Endothelial cell of umbilical vein (primary cell): ENCODE data around the gene ARTN. TPM values are rescaled to one million over a fixed set of nuclear protein-coding genes. Genes with fewer than 3 reads are reported as not detected.

Experiments used
- BruUV-seq: library from RNA; stranded (reverse); fragments of 400-500 nt; replicated peaks from 2 replicates; lab custom pipeline; 2021; lab: Mats Ljungman, UMichigan
- CTCF ChIA-PET: fragments of 300-600, 350-600 bp; sonication (Branson Sonifier 250); formaldehyde crosslinking; loops from one replicate; lab custom pipeline; 2021; ENCODE audit warnings: antibody characterized with exemption, inconsistent platforms; lab: Charles Lee
- POLR2A ChIA-PET: fragments of 300-600, 350-600 bp; sonication (Branson Sonifier 250); formaldehyde crosslinking; loops from one replicate; lab custom pipeline; 2021; ENCODE audit warnings: antibody characterized with exemption, inconsistent platforms; lab: Charles Lee
- DNase-seq: peaks from one replicate; pipeline ENCODE4 v3.0.0-alpha.2; 2011; ENCODE audit warnings: low read depth, low spot score
- FAIRE-seq: peaks from 2 replicates; lab custom pipeline; 2011; peaks lifted over from hg19 to GRCh38; lab: Jason Lieb, UNC
- H2AFZ ChIP-seq: 2 replicates; pipeline ENCODE4 v1.6.0; 2012; ENCODE audit warnings: low read depth, low read length, control low read depth, inconsistent platforms
- H3K27ac ChIP-seq: 2 replicates; pipeline ENCODE4 v1.5.1; 2011; ENCODE audit warnings: low read depth, mild to moderate bottlenecking, control low read depth, low read length, moderate library complexity; ENCODE audit not compliant: insufficient read depth
- H3K27me3 ChIP-seq, 2 experiments: 2 replicates each; pipeline versions ENCODE4 v1.6.0 to v1.6.1; 2011; ENCODE audit warnings: low read length in 2 of 2, mixed read lengths in 1 of 2; ENCODE audit not compliant: control insufficient read depth in 2 of 2, insufficient read depth in 2 of 2
- H3K36me3 ChIP-seq, 2 experiments: 2 replicates in 1 of 2; 3 replicates in 1 of 2; pipeline ENCODE4 v1.5.1; 2011; ENCODE audit warnings: low read length in 2 of 2, mild to moderate bottlenecking in 1 of 2, moderate library complexity in 1 of 2; ENCODE audit not compliant: control insufficient read depth in 2 of 2, insufficient read depth in 2 of 2; ENCODE audit errors: extremely low read depth in 1 of 2
- H3K4me1 ChIP-seq: 3 replicates; pipeline ENCODE4 v1.5.1; 2011; ENCODE audit warnings: mild to moderate bottlenecking, low read length; ENCODE audit not compliant: control insufficient read depth, insufficient read depth; ENCODE audit errors: extremely low read depth
- H3K4me2 ChIP-seq: 2 replicates; pipeline ENCODE4 v1.6.1; 2011; ENCODE audit warnings: low read length, control low read depth, mixed read lengths; ENCODE audit not compliant: insufficient read depth
- H3K4me3 ChIP-seq, 3 experiments: fragments of 200-600 bp in 1 of 3; sonication (generic), shearing (Covaris generic) in 1 of 3; replicated peaks in 1 of 3; 2 replicates each; pipeline ENCODE4 v1.5.1; 2011 to 2016; ENCODE audit warnings: control low read depth in 3 of 3, low read length in 3 of 3, mild to moderate bottlenecking in 2 of 3, inconsistent platforms in 1 of 3, low read depth in 1 of 3, moderate library complexity in 1 of 3; ENCODE audit not compliant: insufficient read depth in 1 of 3
- H3K79me2 ChIP-seq: 2 replicates; pipeline ENCODE4 v1.6.0; 2012; ENCODE audit warnings: low read length, inconsistent platforms; ENCODE audit not compliant: control insufficient read depth, insufficient read depth
- H3K9ac ChIP-seq: replicated peaks from 2 replicates; pipeline ENCODE3; 2011; ENCODE audit warnings: low read length, control low read depth; ENCODE audit not compliant: insufficient read depth; ENCODE audit errors: extremely low read depth
- H3K9me1 ChIP-seq: replicated peaks from 3 replicates; pipeline ENCODE4 v1.6.0; 2011; ENCODE audit warnings: mild to moderate bottlenecking, low read length; ENCODE audit not compliant: control insufficient read depth, insufficient read depth; ENCODE audit errors: extremely low read depth
- H3K9me3 ChIP-seq: replicated peaks from 2 replicates; pipeline ENCODE4 v1.5.1; 2012; ENCODE audit warnings: low read length, inconsistent platforms; ENCODE audit not compliant: control insufficient read depth, insufficient read depth
- H4K20me1 ChIP-seq: replicated peaks from 2 replicates; pipeline ENCODE3; 2011; ENCODE audit warnings: mild to moderate bottlenecking, low read length; ENCODE audit not compliant: control insufficient read depth, insufficient read depth; ENCODE audit errors: extremely low read depth
- EZH2 ChIP-seq: IDR thresholded peaks from 2 replicates; pipeline ENCODE4 v1.6.1; 2012; ENCODE audit warnings: borderline replicate concordance, low read depth, mild to moderate bottlenecking, moderate library complexity, low read length, inconsistent platforms; ENCODE audit not compliant: severe bottlenecking
- FOS ChIP-seq: IDR thresholded peaks from 2 replicates; pipeline ENCODE4 v1.6.1; 2011; ENCODE audit warnings: mild to moderate bottlenecking, low read length, moderate library complexity, borderline replicate concordance; ENCODE audit not compliant: insufficient read depth
- GATA2 ChIP-seq: IDR thresholded peaks from 2 replicates; pipeline ENCODE4 v1.7.0; 2011; ENCODE audit warnings: low read depth, mild to moderate bottlenecking, moderate library complexity, mixed read lengths, low read length; ENCODE audit not compliant: insufficient read length, insufficient read depth
- MAX ChIP-seq: IDR thresholded peaks from 2 replicates; pipeline ENCODE4 v1.6.1; 2011; ENCODE audit not compliant: insufficient read depth, insufficient read length
- MYC ChIP-seq: IDR thresholded peaks from one replicate; pipeline ENCODE4 v1.6.1; 2011; ENCODE audit warnings: mild to moderate bottlenecking, low read depth, low read length
- POLR2A ChIP-seq: IDR thresholded peaks from 2 replicates; pipeline ENCODE4 v1.6.1; 2012; ENCODE audit warnings: low read depth, mild to moderate bottlenecking, control low read depth, low read length
- POLR2AphosphoS5 ChIP-seq: IDR thresholded peaks from 2 replicates; pipeline ENCODE4 v1.6.1; 2012; ENCODE audit warnings: low read depth, mild to moderate bottlenecking, control low read depth, low read length, moderate library complexity; ENCODE audit not compliant: insufficient read depth
- dilution Hi-C: fragments of 300-500 bp; cut with MboI; formaldehyde crosslinking; loops from one replicate; pipeline ENCODE4 v1.15.0; 2019; ENCODE audit warnings: low sequenced_read_pairs; ENCODE audit not compliant: extremely low pct_ligation_motif_present
- intact Hi-C: fragments of 100-400 bp; cut with micrococcal nuclease; formaldehyde crosslinking; loops from one replicate; pipeline ENCODE4 v1.10.0; 2022
- polyA plus RNA-seq, 4 experiments: library from polyadenylated mRNA; depleted of rRNA in 3 of 4; stranded (reverse) in 3 of 4; unstranded in 1 of 4; fragments of >200 nt; gene quantifications; 2 replicates each; pipeline versions ENCODE4 v1.2.1 to v1.2.3, GENCODE V29; 2011 to 2012; ENCODE audit warnings: missing spikeins in 1 of 4
- total RNA-seq: library from RNA; stranded (reverse); gene quantifications from 2 replicates; pipeline ENCODE4 v1.2.3, GENCODE V29; 2021
- TF ChIP-seq, protein P1 (sequence below), 2 donors: IDR thresholded peaks; 1 replicate in 1 of 2; 2 replicates in 1 of 2; pipeline ENCODE4 v1.5.1; 2011; ENCODE audit warnings: low read length in 2 of 2, mild to moderate bottlenecking in 2 of 2, moderate library complexity in 2 of 2, control low read depth in 1 of 2, inconsistent platforms in 1 of 2, low read depth in 1 of 2; ENCODE audit not compliant: insufficient read depth in 1 of 2; ENCODE audit errors: extremely low read depth in 1 of 2

ARTN gene
- total and polyA plus RNA-seq, 2 donors (not counting 3 experiments of a cell fraction or from before 2014, with no cell fraction given) = 0.11 to 0.18 TPM

- no peak overlapping the region for H3K9ac ChIP-seq
- no peaks in the 10 kb centered on the region for H3K27me3 ChIP-seq
- no peak for DNase-seq
- TF ChIP-seq MYC = no peak
- TF ChIP-seq, protein P1, sequence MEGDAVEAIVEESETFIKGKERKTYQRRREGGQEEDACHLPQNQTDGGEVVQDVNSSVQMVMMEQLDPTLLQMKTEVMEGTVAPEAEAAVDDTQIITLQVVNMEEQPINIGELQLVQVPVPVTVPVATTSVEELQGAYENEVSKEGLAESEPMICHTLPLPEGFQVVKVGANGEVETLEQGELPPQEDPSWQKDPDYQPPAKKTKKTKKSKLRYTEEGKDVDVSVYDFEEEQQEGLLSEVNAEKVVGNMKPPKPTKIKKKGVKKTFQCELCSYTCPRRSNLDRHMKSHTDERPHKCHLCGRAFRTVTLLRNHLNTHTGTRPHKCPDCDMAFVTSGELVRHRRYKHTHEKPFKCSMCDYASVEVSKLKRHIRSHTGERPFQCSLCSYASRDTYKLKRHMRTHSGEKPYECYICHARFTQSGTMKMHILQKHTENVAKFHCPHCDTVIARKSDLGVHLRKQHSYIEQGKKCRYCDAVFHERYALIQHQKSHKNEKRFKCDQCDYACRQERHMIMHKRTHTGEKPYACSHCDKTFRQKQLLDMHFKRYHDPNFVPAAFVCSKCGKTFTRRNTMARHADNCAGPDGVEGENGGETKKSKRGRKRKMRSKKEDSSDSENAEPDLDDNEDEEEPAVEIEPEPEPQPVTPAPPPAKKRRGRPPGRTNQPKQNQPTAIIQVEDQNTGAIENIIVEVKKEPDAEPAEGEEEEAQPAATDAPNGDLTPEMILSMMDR (IDR thresholded peaks at IDR 0.05; ENCODE audit: extremely low read depth in 1 of 2, insufficient read depth in 1 of 2, low read depth in 1 of 2, low read length in 2 of 2) = no peak
- TF ChIP-seq FOS = no peak
- TF ChIP-seq POLR2AphosphoS5 = no peak
- TF ChIP-seq GATA2 = no peak
- no peak for TF ChIP-seq POLR2A
- no peak for TF ChIP-seq MAX
- no peak for TF ChIP-seq EZH2
- peaks cover 23% of the 10 kb centered on the region for H3K79me2 ChIP-seq
- no peak overlapping the region for H2AFZ ChIP-seq
- no peak for FAIRE-seq
- ChIA-PET CTCF (no interaction called here), POLR2A (no interaction called here)
- no peak overlapping the region for H3K4me2 ChIP-seq
- no peaks in the 10 kb centered on the region for H3K9me3 ChIP-seq
- no peak overlapping the region for H3K4me3 ChIP-seq
- no TSS peak for BruUV-seq
- H3K9me1 ChIP-seq = no peaks in the 10 kb centered on the region
- dilution Hi-C loops (no loop called here), intact Hi-C loops (no loop called here)
- H4K20me1 ChIP-seq = no peaks in the 10 kb centered on the region
- peaks cover 14% of the 10 kb centered on the region for H3K4me1 ChIP-seq
- no peak overlapping the region for H3K27ac ChIP-seq
- H3K36me3 ChIP-seq = peaks cover 0 to 10% of the 10 kb centered on the region in 2 experiments
Measured at GRCh38 chr1:43983253-43983899, 49.8 kb downstream of the ARTN start.
